GM12892 (cell line): Measurements from ENCODE around the gene G6PC1.

ENCODE experiments used
- POLR2A ChIP-seq: IDR thresholded peaks from 2 replicates; pipeline ENCODE4 v1.6.1; 2011; ENCODE audit warnings: low read depth, low read length, control low read depth
- POLR2AphosphoS5 ChIP-seq: IDR thresholded peaks from 2 replicates; pipeline ENCODE4 v1.6.1; 2011; ENCODE audit warnings: low read depth, low read length, control low read depth
- TAF1 ChIP-seq: IDR thresholded peaks from 2 replicates; pipeline ENCODE4 v1.6.1; 2011; ENCODE audit warnings: low read depth, mild to moderate bottlenecking, control low read depth, low read length, borderline replicate concordance

- TF ChIP-seq POLR2A, result no peak
- TF ChIP-seq POLR2AphosphoS5, result no peak
- TF ChIP-seq TAF1, result no peak
These were observed 1.1 kb downstream of the G6PC1 start for GRCh38 chr17:42901535-42902229.
